ENCODE measurements around the gene SEPTIN6. TPM values are rescaled to one million over a fixed set of nuclear protein-coding genes. Genes with fewer than 3 reads are reported as not detected.

Gene SEPTIN6
- total and polyA plus RNA-seq, 10 donors, result 45.1 to 139 (median 97.3) TPM

- Histone ChIP-seq H3K4me1 (peaks cover 0 to 23% (median 17%) of the 10 kb centered on the region in 6 donors), H3K9me3 (no peaks in the 10 kb centered on the region), H3K36me3 (peaks cover 0 to 97% (median 34%) of the 10 kb centered on the region in 6 donors), H3K4me3 (no peak overlapping the region), H3K27ac (peak overlapping the region in 6 of 8 donors; percentile 29 to 71 (median 43)), H3K27me3 (replicated peaks in 1 of 7) (no peaks in the 10 kb centered on the region)
- intact Hi-C loops (cut with DNase I; ENCODE audit: low total_unique reads), result no loop called here
- TF ChIP-seq POLR2AphosphoS5 (IDR thresholded peaks at IDR 0.05) (no peak), POLR2A (IDR thresholded peaks at IDR 0.05) (no peak)
- WGBS, 5 donors, result 41 to 67% (median 53%) methylated on average over 3 to 6 of the region's 6 CpGs
- no peak for DNase-seq
These were observed 44.6 kb downstream of the SEPTIN6 start for GRCh38 chrX:119648421-119648775.

GRCh38 chrX:119647552-119648420, 45.2 kb downstream of the SEPTIN6 start:
- 65 to 87% (median 79%) methylated on average over 12 to 17 of the region's 17 CpGs for WGBS, 5 donors
- Histone ChIP-seq H3K36me3 (peaks cover 0 to 97% (median 31%) of the 10 kb centered on the region in 6 donors), H3K9me3 (no peaks in the 10 kb centered on the region), H3K27ac (peak overlapping the region in 6 of 8 donors; percentile 29 to 71 (median 43)), H3K4me1 (peaks cover 0 to 23% (median 17%) of the 10 kb centered on the region in 6 donors), H3K27me3 (replicated peaks in 1 of 7) (no peaks in the 10 kb centered on the region), H3K4me3 (no peak overlapping the region)
- intact Hi-C loops (cut with DNase I; ENCODE audit: low total_unique reads), result no loop called here
- TF ChIP-seq POLR2AphosphoS5 (IDR thresholded peaks at IDR 0.05) (peak in 1 of 3 donors; percentile 23), CTCF (IDR thresholded peaks at IDR 0.05 in 8 of 11, conservative IDR thresholded peaks at IDR 0.05 in 3 of 11) (no peak)
- no peak for DNase-seq

GRCh38 chrX:119647089-119647488, 45.9 kb downstream of the SEPTIN6 start:
- Histone ChIP-seq H3K9me3 (no peaks in the 10 kb centered on the region), H3K27me3 (replicated peaks in 1 of 7) (no peaks in the 10 kb centered on the region), H3K4me1 (peaks cover 0 to 23% (median 17%) of the 10 kb centered on the region in 6 donors), H3K4me3 (no peak overlapping the region), H3K36me3 (peaks cover 0 to 92% (median 25%) of the 10 kb centered on the region in 6 donors), H3K27ac (peak overlapping the region in 4 of 8 donors; percentile 30 to 71 (median 48))
- TF ChIP-seq CTCF (IDR thresholded peaks at IDR 0.05 in 8 of 11, conservative IDR thresholded peaks at IDR 0.05 in 3 of 11) (no peak), POLR2A (IDR thresholded peaks at IDR 0.05) (no peak), POLR2AphosphoS5 (IDR thresholded peaks at IDR 0.05) (no peak)
- no peak for DNase-seq
- WGBS, 5 donors, result 55 to 69% (median 63%) methylated on average over 2 of the region's 2 CpGs
- intact Hi-C loops (cut with DNase I; ENCODE audit: low total_unique reads), result no loop called here

GRCh38 chrX:119646515-119646914, 46.5 kb downstream of the SEPTIN6 start:
- H3K27me3 ChIP-seq (replicated peaks in 1 of 7), result no peaks in the 10 kb centered on the region
- H3K9me3 ChIP-seq, result no peaks in the 10 kb centered on the region
- intact Hi-C loops (cut with DNase I; ENCODE audit: low total_unique reads), result no loop called here
- no peak for TF ChIP-seq CTCF (IDR thresholded peaks at IDR 0.05 in 8 of 11, conservative IDR thresholded peaks at IDR 0.05 in 3 of 11)
- TF ChIP-seq POLR2A (IDR thresholded peaks at IDR 0.05), result no peak
- 65 to 76% (median 71%) methylated on average over 4 of the region's 4 CpGs; no CpG with 5 or more reads in 1 of the 5 donors for WGBS, 5 donors
- no peak overlapping the region for H3K4me3 ChIP-seq
- H3K36me3 ChIP-seq, result peaks cover 0 to 87% (median 19%) of the 10 kb centered on the region in 6 donors
- H3K27ac ChIP-seq, result peak overlapping the region in 4 of 8 donors; percentile 30 to 71 (median 48)
- no peak for DNase-seq
- H3K4me1 ChIP-seq, result peaks cover 0 to 23% (median 17%) of the 10 kb centered on the region in 6 donors
